Astrocyte of the spinal cord (primary cell): Measurements from ENCODE around the gene STRIP1.
"Not testable (repeated sequence)": the region's sequence is repeated elsewhere in the genome, so short reads cannot be mapped to it uniquely, and the experiment has no call there.

ENCODE experiments used
- DNase-seq: peaks from one replicate; pipeline ENCODE4 v3.0.0; 2011; ENCODE audit warnings: low read depth, low spot score
- H3K4me3 ChIP-seq: 2 replicates; pipeline ENCODE4 v1.5.1; 2011; ENCODE audit warnings: low read depth, mild to moderate bottlenecking, low read length, moderate library complexity
- CTCF ChIP-seq: IDR thresholded peaks from 2 replicates; pipeline ENCODE4 v1.5.1; 2012; ENCODE audit warnings: low read depth, mild to moderate bottlenecking, low read length, inconsistent platforms
- in situ Hi-C: cut with HindIII; loops from 2 replicates; pipeline ENCODE4 v1.10.0; 2017; ENCODE audit warnings: low sequenced_read_pairs

The STRIP1 gene

GRCh38 chr1:110019770-110020169 is 14.7 kb upstream of the STRIP1 start:
- no peak for DNase-seq
- H3K4me3 ChIP-seq, result no peak overlapping the region
- no peak for TF ChIP-seq CTCF
- in situ Hi-C loops, result no loop called here

- no peak for DNase-seq
- H3K4me3 ChIP-seq, result no peak overlapping the region
- TF ChIP-seq CTCF, result no peak
- in situ Hi-C loops, result no loop called here
Measured at GRCh38 chr1:110021285-110021684, 13.1 kb upstream of the STRIP1 start.

GRCh38 chr1:110024613-110025012 is 9.8 kb upstream of the STRIP1 start:
- no peak overlapping the region for H3K4me3 ChIP-seq
- in situ Hi-C loops, result no loop called here
- no peak for TF ChIP-seq CTCF
- no peak for DNase-seq

- in situ Hi-C loops, H3K4me3 ChIP-seq, DNase-seq: not testable (repeated sequence)
Measured at GRCh38 chr1:110030687-110031086, 3.7 kb upstream of the STRIP1 start.

- no peak overlapping the region for H3K4me3 ChIP-seq
- no peak for TF ChIP-seq CTCF
- DNase-seq, result no peak
- in situ Hi-C loops, result no loop called here
Measured at GRCh38 chr1:110032327-110032726, 2.1 kb upstream of the STRIP1 start.

GRCh38 chr1:110033421-110033820 is 1.0 kb upstream of the STRIP1 start:
- H3K4me3 ChIP-seq, result no peak overlapping the region
- in situ Hi-C loops, result no loop called here
- DNase-seq, result no peak
- TF ChIP-seq CTCF, result no peak

GRCh38 chr1:110034040-110034450 is 379 bp upstream of the STRIP1 start:
- in situ Hi-C loops, result no loop called here
- H3K4me3 ChIP-seq, result peak overlapping the region; percentile 76
- TF ChIP-seq CTCF, result no peak
- DNase-seq, result no peak
